Left kidney (tissue), 2 donors: Measurements from ENCODE around the gene EPX. TPM values are rescaled to one million over a fixed set of nuclear protein-coding genes. Genes with fewer than 3 reads are reported as not detected.

Experiments used
- DNase-seq: peaks from one replicate; pipeline ENCODE4 v3.0.0-alpha.2; 2013
- polyA plus RNA-seq: library from polyadenylated mRNA; unstranded; fragments of 120-200 nt; gene quantifications from one replicate; pipeline ENCODE4 v1.2.1, GENCODE V29; 2013; ENCODE audit not compliant: insufficient read length

Gene EPX
- polyA plus RNA-seq, 1 donor: 0.90 TPM

DNA sequence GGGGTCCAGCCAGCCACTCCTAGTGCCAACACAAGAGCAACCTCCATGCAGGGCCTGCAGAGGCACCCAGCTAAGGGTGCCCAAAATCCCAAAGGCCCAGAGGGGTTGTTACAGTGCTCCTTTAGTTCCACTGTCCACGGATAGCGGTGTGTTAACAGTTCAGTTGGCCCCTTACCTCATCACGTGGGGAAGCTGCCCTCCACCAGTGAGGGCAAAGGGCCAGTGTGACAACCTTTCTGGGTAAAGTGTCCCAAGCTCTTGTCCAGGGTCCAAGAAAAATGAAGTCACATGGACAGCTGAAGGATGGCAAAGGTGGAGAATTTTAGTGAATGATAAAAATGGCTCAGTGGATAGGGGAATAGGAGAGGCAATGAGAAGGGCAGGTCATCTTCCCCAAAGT is 35.2 kb downstream of the EPX start:
- DNase-seq: no peak

DNA sequence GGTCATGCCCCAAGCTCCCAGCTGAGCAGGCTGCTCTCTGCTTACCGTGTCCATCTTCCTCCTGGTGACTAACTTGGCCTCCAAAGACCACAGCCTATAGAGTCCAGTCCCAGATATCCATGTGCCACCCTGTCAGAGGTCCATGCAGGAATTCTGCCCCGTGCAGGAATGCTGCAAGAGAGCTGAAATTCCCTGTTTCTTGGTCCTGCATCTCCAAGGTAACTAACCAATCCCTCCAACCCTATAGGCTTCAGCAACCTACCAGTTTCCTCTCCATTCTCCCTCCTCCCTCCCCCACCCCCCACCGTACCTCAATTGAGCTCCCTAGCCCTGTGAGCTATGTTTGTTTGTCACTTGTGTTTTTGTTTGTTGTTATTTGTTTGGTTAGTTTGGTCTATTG is 36.2 kb downstream of the EPX start:
- no peak for DNase-seq

DNA sequence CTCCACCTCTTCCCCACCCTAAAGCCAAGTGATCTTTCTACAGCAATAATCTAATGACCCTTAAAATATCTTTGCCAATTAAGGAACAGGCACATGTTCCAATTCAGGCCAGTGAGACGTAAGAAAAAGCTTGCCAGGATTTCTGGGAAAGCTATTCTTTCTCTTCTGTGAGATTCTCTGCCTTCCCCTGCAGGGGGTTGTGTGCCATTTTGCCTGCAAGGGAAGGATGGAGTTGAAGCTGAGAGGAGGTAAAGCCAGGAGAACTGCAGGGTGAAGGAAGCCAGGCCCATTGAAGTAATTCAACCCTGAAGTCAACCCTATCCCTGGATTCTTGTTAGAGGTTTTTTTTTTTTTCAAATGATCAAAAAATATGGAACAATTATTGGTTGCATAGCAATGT is 36.9 kb downstream of the EPX start:
- no peak for DNase-seq

DNA sequence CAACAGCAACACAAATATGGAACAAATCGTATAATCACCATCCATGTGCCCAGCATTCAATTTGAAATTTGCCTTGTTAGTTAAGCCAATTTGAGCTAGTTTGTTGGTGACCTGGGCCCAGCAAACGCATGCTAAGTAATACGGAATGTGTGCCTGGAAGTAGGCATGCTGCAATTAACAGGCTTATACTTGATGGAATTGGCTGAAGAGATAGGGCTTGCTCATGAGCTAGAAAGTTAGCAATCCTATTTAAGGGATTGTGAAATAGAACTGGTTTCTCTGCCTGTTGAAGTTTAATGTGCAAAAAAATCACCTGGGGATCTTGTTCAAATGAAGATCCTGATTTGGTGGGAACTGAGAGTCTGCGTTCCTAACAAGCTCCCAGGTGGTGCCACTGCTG is 37.4 kb downstream of the EPX start:
- no peak for DNase-seq

DNA sequence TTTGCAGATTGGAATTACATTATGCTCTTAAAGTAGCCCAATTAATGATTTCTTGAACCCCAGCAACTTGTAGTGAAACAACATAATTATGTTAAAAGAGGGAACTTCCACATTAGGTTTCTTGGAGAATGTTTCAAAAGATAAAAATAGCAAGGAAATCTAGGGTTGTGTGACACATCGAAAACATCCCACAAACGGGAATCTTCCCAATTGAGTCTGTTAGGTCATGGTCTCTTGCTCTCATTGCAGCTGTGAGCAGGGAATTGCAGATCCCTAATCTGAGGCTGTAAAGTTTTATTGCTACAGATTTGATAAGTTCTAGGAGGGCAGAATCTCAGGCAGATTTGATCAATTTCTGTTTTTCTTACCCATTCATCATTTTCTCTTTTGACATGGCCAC is 39.1 kb downstream of the EPX start:
- DNase-seq: no peak

DNA sequence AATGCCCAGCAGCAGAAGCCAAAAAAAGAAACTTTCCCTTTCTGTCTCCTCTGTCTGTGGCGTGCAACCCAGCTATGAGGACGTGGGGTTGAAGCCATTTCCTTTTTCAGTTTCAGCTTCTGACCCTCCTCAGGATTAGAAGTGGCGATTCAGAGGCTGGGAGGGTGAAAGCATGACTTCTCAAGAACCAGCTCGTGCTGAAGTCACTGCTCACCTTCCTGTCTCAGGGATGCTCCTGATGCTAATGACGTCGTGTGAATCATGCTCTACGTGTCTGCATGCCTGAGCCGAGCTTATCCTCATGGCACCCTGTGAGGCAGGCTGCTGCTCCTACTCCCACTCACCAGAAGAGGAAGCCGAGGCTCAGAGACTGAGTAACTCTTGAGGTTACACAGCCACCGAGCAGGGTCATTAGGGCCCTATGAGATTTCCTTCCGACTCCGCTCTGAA is 40.2 kb downstream of the EPX start:
- no peak for DNase-seq

DNA sequence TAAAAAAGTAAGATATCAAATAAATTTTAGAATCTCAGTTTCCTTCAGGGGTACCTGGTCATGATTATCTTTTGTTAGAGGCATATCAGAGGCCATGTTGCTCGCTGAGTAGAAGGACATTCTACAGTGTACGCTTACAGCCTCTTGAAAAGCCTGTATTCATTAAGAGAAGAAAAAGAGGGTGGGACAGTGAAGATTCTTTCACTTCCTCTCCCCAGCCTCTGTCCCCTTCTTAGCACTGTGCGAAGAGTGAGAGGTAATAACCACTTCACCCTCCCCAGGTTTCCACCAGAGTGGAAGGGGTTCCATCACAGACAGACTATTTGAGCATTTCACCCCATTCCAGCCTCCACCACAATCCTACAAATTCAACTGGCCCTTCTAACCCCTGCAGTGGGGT is 41.0 kb downstream of the EPX start:
- no peak for DNase-seq

DNA sequence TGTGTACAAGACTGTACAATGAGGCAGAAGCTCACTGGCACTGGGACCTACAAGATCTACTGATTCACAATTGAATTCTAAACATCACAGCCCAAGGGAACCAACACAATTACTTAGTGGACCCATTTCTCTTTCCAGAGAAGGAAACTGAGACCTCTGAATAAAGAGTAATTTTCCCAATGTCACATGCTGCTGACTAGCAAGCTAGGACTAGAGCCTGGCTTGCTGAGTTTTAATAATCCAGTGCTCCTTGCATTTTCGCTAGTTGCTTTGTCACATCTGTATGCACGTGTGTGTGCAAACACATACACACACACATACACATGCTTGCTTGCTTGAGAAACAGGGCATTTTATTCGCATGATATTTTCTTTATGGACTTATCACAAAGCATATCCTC is 42.0 kb downstream of the EPX start:
- DNase-seq: no peak

DNA sequence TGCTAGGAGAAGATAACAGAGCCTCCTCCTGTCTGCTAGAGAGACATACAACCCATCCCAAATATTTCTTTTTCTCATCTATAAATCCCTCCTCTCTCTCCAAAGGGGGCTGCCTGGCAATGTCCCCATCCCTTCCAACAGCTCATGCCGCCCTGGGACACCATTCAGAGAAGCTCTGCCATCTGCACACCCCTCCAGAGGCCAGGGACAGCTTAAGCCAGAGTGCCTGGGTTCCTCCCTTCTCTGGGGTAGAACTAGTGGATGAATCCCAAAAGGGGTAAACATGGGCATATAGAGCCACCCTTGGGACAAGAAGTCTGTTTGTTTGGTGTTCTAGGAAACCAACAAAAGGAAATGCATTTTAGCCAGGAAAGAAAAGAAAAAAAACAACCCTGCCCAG is 43.3 kb downstream of the EPX start:
- DNase-seq: no peak

DNA sequence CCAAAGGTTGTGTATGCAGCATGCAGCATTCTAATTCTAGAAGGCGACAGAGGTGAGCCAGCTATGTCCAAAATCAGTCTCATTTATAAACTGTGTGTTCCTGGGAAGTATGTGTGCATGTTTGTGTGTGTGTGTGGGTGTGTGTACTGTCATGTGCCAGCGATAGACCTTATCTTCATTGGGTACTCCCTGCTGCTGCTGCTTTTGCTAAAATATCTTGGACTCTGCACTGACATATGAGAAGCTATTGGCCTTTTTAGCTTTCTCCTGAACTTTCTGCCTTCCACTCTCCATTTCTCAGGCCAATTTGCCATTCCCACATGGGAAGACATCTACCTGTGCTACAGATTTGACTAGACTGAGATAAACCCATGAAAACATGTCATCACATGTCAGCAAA is 43.9 kb downstream of the EPX start:
- DNase-seq: no peak

DNA sequence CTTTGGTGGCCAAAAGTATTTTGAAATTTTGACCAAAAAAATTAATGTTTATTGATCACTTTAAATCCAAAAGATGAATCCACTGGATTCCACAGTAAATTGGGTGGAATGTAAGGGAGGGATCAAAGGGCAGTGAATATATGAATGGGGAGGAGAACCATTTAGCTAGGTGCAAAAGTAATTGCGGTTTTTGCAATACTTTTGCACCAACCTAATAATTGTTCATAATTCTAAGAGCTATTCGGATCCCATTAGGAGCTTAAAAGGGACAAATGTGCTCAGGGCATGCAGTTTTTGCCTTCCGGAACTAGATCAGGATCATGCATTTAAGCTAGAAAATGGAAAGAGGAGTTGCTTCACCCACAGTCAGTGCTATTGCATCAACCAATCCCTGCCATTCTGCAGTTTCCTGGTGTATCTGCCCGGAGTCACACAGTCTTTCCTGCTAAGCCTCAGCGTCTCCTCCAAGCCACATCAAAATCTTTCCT is 45.7 kb downstream of the EPX start, which contains the start of gene LPO:
TSS of gene LPO (plus strand) at position 438 of the 488 bp plus-strand sequence. CDS start 4,396 bp downstream, outside the sequence.
- no peak for DNase-seq

DNA sequence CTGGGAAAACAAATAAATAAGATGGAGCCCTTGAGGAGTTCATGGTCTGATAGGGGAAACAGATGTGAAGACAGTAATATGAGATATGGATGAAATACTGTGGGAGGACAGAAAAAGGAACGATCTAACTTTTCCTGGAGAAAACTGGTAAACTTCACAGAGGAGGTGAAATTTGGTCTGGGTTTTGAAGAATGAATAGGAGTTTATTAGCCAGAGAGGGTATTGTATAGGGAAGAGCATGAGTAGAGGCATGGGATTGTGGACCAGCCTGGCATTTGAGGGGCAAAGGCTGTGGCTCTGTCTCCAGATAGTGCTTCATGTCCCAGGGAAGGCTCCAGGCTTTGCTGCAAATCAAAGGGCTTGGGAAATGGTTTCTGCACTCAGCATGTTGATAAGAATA is 47.5 kb downstream of the EPX start:
- no peak for DNase-seq

DNA sequence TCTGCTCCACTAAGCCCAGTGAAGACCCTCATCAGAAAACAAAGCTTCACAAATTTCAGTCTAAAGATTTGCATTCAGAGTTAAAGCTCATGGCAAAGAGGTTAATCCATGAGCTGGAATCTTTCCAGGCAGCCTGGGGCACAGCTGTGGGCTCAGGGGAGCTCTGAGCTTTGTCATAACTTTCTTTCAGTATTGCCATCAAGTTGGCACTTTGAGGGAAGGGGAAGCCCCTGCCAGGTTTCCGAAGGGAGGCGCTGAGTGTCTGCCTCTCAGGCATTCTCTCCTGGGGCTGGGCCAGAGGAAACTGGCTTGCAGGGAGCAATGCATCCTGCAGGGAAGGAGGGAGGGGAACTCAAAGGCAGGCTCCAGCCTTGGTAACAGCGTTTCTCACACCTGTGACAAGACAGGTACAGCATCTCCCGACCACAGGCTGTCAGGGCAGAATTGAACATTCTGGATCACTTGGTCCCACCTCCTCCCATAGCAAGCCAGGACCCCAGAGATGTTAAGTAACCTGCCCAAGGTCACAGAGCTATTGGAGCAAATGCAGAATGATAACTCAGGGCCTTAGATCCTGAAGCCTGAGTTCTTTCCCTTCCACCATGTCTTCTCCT is 49.8 kb downstream of the EPX start:
- no peak for DNase-seq

DNA sequence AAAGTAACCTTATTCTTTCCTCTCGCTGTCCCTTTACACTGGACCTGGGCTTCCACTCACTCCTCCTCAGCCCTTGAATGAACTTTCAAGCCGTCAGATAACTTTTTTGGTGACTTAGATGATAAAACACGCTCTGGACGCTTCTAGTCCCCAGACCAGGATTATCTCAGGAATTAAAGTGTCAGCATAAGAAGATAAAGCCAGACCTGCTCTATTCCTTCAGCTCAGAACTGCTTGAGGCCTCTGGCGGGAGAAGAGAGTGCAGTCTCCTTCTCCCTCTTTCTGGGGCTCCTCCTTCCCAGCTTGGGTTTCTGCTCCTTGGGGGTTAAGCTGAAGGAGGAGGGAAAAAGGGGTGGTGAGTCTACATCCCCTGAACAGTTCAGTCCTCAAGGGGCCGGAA is 52.4 kb downstream of the EPX start:
- no peak for DNase-seq

DNA sequence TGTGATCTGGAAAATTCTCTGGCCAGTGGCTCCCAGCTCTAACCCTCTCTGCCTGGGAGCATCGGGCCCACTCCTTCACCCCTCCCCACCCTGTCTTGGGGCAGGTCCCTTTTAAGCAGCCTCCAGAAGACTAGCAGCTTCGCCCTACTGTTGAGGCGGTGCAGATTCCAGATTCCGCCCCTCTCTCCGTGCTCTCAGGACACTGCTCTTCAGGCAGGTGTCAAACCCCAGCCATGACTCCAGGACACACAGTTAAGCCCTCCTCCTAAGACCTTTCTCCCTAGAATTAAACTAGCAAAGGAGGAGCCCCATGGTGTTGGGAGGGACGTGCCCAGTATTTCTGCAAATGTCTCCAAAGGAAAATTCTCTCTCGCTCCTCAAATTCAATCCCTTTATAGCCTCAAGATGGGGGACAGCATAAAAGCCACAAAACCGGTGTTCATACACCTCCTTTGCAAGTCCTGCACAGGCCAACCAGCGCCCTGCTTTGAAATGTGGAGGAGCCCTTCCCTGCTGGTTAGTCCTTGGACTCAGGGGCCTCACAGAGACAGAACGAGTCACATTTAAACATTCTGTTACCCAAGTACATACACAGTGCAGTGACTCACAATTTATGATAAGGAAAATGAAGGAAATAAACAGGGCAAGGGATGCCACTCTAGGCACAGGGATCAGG is 53.0 kb downstream of the EPX start:
- DNase-seq: no peak

DNA sequence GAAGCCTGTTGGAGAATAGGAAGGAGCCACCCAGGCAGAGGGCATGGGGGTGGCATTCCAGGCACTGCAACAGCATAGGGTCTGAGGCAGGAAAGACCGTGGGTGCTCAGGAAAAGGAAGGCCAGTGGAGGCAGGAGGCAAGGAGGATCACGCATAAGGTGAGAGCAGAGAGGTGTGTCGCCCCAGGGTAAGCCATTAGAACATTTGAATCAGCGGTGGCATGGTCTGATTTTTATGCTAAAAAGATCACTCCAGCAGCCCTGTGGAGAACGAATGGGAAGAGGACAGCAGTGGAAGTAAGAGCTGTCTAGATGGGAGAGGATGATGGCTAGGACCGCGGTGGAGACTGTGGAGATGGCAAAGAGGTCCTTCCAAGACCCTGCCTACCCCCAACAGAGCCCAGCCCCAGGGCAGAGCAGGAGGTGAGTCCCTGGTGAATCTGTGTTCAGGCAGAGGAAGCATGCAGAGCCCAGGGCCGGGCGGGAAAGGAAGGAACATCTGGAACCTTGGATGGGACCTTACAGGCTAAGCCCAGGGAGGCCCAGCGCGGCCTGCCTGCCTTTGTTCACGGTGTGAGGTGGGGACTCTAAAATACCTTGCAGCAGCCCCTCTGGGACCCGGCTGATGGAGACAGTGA is 53.7 kb downstream of the EPX start:
- DNase-seq: no peak

DNA sequence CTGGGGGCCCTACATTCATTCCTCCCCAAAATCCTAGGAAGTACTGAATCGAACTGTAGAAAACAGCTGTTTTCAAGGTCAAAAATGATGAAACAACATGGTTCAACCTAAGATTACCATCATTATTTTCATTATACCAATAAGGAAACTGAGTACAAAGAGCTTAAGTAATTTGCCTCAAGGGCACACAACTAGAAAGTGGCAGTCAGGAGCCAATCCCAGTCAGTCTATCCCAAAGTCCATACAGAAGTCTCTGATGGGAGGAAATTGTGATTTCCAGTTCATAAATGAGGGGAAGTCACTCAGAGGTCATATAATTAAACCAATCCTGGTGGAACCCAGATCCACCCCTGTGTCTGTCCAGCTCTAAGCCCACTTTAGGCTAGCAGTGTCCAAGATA is 54.3 kb downstream of the EPX start:
- no peak for DNase-seq

DNA sequence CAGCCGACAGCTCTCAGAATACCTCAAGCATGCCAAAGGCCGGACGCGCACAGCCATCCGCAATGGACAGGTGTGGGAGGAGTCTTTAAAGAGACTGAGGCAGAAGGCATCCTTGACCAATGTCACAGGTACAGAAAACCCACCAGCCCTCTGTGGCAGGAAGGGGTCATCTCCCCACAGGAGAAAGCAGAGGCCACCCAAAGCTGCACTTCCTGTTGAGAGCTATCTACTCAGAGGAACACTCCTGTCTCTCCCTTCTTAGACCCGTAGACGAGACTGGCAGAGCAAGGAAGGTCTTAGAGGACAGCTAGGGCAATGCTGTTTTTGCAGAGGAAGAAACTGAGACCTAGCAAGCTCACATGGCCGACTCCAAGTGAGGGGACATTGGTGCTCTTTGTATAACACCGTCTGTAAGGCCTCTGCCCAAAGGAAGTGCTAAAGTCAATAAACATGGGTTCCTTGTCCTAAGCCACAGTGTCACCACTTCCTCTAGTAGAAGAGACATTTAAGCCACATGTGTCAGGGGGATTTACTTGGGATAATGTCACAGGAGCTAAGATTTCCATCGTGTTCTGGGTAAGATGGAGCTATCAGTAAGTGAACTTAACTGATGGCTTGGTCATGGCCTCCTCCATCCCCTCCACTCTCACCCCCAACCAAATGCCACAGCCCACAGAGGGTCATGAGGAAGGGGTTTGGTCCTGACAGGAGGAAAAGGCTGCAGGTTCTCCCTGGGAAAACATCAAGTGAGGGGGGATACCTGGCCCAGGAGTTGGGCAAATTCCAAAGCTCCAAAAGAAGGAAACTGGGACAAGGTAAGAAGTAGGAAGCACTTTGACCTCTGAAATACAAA is 55.2 kb downstream of the EPX start:
- no peak for DNase-seq

DNA sequence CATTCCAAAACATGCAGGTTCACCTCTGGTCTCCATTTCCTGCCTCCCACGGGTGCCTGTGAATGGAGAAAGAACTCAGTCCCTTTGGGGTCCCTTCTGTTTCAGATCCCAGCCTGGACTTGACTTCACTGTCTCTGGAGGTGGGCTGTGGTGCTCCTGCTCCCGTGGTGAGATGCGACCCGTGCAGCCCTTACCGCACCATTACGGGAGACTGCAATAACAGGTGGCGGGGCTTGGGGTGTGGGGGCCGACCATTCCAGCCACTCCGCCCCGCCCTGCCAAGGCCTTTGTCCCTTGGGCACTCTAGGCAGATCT is 56.4 kb downstream of the EPX start:
- no peak for DNase-seq

DNA sequence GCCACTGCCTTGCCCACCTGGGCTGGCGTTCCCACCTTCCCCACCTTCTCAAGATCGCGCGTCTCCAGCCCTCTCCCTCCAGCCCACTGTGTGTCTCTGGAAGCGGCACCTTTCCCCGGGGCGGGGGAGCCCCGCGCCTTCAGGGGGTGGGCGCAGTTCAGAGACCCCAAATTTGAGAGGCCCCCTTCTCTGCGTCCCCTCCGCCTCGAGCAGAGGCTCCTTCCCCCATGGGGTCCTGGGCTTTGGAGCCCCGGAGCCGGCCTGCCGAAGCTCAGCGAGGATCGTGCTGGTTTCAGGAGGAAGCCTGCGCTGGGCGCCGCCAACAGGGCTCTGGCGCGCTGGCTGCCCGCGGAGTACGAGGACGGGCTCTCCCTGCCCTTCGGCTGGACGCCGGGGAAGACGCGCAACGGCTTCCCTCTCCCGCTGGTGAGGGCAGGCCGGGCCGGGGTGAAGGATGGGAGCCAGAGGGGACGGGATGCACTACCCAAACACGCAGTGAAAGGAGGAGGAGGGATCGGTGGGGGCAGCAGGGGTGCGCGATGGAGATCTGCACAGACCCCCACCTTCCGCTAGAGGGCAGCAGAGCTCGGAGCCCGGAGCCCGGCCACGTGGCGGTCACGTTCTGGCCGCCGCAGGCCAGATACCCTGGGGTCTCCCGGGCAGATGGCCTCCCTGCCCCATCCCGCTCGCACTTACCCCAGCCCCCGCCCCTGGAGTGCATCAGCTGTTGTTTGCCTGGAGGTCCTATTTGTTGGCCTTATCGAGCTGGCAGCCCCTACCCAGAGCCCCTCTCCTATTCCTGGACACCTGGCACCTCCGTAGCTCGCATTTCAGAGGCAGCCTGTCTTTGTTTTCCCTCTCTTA is 57.0 kb downstream of the EPX start:
- DNase-seq: peak; percentile 72

DNA sequence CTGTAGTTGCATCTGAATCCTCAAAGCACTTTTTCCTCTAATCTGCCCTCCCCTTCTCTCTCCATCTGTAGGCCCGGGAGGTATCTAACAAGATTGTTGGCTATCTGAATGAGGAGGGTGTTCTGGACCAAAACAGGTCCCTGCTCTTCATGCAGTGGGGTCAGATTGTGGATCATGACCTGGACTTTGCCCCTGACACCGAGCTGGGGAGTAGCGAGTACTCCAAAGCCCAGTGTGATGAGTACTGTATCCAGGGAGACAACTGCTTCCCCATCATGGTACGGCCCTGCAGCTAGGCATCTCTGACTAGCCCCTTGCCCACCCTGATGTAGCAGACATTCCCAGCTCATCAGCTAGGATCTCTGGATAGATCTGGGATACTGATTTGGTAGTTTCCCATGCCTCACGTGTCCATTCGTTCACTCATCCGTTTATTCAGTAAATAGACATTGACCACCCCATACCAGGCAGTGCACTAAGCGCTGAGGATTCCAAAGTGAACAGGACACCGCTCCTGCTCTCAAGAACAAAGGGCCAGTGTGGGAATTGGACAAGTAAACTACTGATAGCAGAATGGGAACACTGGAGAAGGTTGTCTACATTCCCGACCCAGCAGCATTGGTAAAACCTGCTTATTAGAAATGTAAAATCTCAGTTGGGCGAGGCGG is 58.0 kb downstream of the EPX start:
- no peak for DNase-seq
